GM23248 (cell line): Measurements from ENCODE around the gene DIP2C.

Experiments
- EZH2 ChIP-seq: fragments of 200-600 bp; sonication (generic); IDR thresholded peaks from 2 replicates; pipeline ENCODE4 v1.6.1; 2018; ENCODE audit warnings: antibody characterized with exemption, mild to moderate bottlenecking; ENCODE audit not compliant: insufficient read depth, poor library complexity, severe bottlenecking
- EZH2phosphoT487 ChIP-seq: fragments of 200-600 bp; sonication (generic); IDR thresholded peaks from 2 replicates; pipeline ENCODE4 v1.6.1; 2018; ENCODE audit warnings: antibody characterized with exemption, moderate library complexity, mild to moderate bottlenecking, low read depth; ENCODE audit not compliant: insufficient read depth

GRCh38 chr10:326350-326749 is 363.1 kb downstream of the DIP2C start:
- no peak for TF ChIP-seq EZH2phosphoT487
- no peak for TF ChIP-seq EZH2
